GM19043 (cell line): ENCODE measurements around the gene PLD4.
A peak's percentile ranks its signal among the peaks of the same experiment; 100 is the strongest.

Experiments used
- ATAC-seq: cut with Tn5 transposase; IDR thresholded peaks from one replicate; pipeline ENCODE4 v1.9.1; 2021; ENCODE audit warnings: low read depth; ENCODE audit not compliant: unreplicated experiment

The PLD4 gene

DNA sequence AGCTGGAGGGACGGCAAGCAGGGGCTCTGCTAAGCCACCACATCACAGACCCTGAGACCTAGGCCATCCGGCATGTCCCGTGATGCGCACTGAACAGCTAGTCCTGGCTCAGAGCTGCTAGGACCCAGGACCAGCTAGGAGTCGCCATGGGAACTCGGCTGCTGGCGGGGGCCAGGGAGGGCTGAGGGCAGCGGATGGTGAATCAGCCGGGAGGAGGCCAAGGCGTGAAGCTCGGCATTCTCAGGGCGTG lies 48.4 kb downstream of the PLD4 start:
- no peak for ATAC-seq

DNA sequence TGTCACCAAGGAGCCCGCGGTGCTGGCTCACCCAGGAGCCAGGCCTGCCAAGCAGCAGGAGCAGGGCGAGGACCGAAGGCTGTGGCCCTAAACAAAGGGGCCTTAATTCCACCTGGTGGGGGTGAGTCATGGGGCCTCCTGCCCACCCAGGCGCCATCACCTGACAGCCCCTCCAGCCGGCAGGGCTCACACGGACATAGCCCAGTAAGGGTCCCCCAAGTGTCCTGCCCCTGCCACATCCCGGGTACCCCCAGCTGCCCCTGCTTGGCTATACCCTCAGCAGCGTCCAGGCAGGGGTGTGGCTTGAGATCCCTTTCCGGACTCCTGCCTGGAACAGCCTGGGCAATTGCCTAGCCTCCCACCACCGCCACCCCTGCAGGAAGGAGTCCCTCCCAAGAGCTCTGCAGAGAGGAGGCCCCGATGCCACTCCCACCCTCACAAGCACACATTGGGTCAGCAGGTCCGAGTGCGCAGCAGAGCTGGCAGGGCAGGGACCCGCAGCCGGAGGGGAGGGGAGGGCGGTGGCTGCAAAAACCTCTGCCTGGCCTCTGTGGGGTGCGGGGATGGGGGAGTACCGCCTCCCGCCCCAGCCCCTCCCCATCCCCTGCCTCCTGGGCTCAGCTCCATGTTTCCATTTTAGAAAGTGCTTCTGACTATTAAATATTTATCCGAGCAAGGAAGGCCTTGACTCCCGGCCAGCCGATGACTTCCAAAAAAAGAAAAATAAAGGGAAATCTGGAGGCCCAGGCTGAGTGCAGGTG lies 48.9 kb downstream of the PLD4 start:
- no peak for ATAC-seq

DNA sequence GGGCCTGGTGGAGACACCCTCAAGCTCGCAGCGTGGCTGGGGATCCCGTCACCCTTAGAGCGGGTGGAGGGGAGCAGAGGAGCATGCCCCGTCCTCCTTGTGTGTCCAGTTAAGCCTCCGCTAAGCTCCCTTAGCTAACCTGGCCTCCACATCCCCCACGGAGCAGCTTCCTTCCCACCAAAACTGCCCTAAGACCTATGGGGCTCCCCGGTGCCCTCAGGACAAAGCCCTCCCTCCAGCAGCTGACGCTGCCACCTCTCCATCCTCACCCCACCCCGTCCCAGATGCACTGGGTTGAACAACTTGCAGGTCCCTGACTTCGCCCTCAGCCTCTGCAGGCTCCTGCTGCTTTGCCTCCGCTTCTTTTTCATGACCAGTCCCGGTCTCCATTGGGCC lies 49.5 kb downstream of the PLD4 start:
- ATAC-seq: no peak

DNA sequence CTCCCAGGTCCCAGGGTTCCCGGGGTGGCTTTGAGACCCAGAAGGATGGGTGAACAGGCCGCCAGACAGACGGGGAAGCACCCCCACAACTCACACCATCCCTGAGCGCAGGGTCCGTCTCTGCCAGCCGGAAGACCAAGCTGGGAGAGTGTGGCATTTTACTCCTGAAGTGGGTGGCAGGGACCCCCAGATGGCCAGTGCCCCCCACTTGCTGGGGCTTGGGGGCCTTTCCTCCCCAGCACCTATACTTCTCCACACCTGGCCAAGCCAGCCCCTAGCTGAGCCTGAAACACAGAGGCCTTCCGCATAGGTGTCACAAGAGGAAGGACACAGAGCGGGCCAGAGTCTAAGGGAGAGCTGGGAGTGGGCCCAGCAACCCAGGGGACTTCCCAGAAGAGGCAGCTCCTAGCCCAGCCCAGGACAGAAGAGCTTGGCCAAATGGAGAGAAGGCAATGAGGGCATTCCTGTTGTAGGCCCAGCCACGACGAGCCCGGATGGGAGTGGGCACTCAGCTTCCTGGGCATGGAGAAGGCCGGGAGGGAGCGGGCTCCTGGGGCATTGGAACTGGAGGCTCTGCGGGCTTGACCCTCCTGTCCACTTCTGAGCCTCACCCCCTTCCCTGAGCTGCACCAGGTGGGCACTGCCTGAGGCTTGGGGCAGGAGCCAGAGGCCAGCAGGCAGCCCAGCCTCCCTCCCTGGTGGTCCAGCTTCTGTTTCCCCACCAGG lies 50.1 kb downstream of the PLD4 start:
- no peak for ATAC-seq

DNA sequence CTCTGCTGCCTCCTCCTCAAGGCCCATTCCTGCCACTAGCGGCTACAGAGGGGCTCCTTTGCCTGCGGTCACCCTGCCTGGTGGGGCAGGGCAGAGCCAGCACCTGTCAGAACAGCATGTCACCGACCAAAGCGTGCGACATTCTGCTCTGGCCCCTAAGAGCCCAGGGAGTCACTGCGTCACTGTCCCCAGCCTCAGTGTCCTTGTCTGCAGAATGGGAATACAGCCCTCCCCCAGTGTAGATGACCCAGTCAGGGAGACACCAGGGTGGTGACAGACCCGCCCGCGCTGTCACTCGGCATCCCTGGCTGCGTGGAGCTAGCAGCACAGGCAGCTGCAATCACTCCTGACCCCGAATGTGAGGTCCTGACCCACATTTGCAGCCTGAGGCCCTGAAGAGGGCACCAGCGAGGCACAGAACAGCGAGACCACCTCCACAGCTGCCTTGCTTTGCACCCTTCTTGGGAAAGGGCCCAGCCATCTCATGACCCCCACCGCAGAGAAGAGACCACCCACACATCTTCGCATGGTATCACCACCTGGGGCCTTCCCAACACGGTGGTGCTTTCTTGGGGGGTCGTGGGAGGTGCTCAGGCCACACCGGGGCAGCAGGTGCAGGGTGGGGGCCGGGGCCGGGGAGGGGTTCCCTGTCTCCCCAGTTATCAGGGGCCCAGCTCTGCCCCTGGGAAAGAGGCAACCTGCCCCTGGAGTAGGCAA lies 51.0 kb downstream of the PLD4 start:
- no peak for ATAC-seq

DNA sequence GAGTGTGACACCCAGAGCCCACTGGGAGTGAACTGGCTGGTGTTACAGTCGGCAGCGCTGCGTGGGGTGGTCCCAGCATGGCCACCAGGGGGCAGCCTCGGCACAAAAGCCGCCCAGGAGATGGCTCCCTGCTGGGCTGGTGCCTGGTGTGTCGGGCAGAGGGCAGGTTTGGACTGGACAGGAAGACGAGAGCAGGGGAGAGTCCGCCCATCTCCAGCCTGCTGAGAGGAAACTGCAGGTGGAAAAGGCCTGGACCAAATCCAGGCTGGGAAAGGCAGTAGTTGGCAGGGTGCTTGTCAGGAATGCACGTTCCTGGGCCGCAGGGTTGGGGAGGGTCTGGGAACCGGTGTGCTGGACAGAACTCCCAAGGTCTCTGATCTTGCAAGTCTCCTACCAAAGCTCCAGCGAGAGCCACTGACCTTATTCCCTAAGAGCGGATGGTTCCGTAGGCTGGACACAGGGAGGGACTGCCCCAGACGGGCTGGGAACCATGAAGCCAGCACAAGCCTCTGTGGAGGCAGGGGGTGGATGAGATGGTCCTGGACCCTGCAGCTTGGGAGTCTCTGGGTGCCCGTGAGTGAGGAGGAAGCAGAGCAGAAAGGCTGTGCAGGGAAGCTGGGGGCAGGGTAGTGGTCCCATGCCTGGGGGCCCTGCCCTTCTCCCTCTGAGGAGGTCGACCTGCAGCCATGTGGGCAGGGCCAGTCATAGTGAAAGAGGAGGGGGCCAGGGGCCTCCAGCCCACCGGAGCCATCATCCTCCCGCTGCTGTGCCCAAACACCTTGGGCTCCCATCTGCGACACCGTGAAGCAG lies 51.7 kb downstream of the PLD4 start:
- peak; percentile 53 for ATAC-seq

DNA sequence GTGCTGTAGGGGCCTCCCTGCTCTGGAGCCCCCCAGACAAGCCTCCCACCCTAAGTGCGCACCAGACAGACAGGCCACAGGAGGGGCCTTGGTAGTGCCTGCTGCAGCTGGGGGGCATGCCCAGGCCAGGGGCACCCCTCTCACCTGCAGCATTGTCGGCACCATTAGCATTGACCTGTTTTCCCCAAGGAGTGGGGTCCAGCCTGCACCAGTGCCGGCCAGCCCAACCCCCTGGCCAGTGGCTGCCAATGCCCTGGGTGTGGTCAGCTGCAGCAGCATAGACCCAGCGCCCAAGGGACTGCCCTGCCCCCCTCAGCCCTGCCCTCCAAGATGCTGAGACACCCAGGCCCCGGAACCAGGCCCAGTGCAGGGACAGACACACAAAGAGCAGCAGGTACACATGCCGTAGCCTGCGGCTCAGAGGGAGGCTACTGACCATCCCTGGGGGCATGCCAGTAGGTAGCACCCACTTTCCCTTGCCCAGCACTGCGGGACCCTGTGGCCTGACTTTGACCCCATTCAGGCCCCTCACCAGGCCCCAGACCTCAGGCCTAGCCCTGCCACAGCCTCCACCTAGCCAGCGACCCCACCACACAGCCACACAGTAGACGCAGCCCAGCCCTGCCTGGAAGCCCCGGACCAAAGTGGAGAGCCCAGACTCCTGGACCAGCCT lies 52.5 kb downstream of the PLD4 start:
- ATAC-seq: no peak

DNA sequence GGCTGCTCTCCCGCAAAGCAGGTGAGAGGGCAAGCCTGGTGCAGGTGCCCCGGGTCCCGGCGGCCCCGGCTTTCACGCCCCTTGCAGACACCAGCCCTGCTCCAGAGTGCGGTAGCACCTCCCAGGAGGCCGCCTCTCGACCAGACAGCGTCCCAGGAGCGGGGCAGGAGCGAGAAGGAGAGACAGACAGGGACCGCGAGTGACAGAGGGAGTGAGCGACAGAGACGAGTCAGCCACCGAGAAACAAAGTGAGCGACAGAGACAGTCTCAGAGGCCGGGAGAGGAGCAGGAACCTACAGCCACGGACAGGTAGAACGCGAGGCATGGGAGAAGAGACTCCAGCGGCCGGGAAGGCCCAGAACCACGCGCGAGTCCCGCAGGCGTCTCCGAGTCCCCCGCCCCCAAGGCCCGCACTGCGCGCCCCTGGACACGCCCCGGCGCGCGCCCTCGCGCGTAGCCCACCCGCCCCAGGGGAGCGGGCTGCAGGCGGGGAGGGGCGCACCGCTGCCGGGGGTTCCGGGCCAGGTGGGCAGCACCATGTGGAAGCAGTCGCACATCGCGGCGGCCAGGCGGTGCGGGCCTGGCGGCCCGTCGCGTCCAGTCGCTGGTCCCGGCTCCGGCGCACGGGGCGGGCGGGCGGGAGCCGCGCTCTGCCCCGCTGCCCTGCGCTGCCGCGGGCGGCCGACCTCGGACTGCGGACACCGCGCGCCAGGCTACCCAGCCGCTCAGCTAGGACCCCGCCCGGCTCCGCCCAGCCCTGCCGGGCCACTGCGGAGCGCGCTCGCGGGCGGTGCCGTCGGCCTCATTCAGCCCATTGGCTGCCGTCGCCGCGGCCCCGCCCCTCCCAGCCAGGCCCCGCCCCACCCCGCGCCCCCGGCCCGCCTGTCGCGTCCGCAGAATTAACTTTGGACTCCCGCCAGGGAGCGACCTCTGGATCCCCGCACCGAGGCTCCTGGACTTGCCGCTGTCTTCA lies 53.3 kb downstream of the PLD4 start, which contains the start of gene AHNAK2:
Gene AHNAK2 (minus strand): TSS at position 694 of the 973 bp plus-strand sequence. CDS start 137 bp downstream, at position 557.
- no peak for ATAC-seq

DNA sequence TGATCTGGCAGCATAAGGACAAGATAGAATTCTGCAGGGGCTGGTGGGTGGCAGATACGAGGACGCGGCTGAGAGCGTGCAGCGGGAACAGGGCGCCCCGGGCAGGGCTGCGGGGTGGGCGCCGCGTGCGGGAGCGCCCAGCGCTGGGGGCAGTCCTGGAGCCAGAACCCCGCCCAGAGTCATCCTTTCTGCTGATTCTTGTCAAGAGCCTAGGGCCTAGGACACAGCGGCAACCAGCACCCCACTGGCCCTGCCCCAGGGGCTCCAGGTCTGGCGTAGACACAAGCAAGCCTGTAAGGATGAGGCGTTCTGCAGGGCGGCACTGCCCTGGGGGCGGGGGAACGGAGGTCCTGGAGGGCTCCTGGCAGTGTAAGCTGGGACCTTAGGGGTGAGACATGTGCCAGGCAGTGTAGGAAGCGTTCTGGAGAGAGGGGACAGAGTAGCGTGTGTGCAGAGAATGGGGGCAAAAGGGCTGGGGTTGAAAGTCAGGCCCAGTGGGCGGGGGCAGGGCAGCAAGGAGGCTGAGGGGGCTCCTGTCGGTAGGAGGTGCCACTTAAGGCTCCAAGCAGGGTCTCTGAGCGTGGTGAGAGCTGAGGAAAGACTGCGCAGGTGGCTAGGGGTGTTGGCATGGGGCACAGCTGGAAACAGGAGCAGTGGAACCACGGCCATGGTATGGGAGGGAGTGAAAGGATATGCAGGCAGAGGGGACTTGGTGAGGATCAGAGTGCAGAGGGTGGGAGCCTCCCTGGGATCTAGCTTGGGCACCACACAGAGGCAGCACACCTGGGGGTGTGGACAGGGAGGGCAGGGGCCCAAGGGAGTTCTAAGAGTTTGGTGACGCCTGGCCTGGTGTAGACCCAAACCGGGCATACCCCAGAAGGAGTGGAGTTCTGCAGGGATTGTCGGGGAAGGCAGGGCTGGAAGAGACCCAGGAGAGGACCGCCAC lies 54.3 kb downstream of the PLD4 start:
- no peak for ATAC-seq

DNA sequence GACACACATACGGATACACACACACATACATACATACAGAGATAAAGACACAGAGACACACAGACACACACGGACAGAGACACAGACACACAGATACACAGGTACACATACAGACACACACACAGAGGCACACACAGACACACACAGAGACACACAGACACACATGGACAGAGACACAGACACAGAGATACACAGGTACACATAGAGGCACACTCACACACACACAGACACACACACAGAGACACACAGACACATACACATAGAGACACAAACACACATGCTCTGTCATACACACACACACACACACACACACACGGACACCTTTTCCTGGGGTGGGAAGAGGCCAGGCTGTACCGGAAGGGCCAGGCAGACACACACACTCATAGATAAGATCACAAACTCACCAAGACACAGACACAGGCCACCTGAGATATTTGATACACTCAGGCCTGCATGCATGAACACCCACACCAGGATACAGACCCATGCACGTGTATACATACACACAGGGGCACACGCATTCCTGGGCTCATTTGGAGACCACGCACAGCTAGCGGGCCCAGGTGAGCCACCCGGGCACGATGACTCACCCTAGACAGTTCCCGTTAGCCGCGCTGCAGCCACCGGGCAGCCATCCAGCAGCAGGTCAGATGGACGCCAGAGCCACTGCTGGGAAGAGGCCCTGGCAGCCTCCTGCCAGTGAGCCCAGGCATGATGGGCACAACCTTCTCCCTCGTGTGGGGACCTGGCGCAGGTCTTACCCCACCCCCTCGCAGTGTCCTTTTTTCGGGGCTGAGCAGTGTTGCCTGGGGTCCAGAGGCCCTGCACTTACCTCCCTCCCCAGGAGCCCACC lies 55.3 kb downstream of the PLD4 start:
- ATAC-seq: no peak

DNA sequence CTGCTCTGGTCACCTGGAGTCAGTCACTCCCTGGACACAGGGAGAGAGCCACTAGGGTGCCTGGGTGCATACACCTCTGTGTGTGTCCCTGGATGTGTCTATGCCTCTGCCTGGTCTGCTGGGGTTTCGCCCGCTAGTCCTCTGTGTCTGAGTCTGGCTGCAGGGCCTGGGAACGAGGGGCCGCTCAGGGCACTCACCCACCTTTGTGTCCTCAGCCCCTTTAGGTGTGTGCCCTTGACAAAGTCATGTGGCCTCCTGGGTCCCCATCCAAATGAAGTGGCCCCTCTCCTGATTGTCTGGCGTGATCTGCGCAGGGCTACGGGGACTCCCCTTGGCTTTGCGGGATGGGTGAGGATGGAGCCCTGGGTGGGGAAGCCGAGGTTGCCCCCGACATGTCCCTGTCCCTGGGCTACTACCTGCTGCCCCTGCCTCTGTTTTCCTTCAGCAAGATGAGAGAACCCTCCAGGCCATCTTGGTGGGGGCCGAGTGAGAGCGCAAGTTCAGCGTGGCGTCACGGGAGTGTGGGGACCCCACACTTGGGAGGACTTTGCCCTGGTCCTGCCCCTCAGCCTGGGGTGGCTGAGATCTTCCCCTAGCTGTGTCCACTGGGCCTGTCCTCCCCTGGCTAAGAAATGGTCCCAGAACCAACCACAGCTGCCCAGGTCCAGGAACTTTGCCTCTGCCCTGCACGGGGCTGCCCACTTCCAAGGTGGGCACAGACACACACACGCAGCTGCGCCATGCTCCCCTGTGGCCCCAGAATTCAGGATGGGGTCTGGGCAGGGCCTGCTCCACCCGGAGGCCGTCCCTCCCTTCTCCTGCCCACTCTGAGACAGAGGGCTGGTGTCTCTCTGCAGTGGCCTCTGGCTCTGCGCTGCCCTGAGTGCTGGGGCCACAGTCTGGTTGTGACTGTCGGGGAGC lies 56.2 kb downstream of the PLD4 start:
- ATAC-seq: no peak

DNA sequence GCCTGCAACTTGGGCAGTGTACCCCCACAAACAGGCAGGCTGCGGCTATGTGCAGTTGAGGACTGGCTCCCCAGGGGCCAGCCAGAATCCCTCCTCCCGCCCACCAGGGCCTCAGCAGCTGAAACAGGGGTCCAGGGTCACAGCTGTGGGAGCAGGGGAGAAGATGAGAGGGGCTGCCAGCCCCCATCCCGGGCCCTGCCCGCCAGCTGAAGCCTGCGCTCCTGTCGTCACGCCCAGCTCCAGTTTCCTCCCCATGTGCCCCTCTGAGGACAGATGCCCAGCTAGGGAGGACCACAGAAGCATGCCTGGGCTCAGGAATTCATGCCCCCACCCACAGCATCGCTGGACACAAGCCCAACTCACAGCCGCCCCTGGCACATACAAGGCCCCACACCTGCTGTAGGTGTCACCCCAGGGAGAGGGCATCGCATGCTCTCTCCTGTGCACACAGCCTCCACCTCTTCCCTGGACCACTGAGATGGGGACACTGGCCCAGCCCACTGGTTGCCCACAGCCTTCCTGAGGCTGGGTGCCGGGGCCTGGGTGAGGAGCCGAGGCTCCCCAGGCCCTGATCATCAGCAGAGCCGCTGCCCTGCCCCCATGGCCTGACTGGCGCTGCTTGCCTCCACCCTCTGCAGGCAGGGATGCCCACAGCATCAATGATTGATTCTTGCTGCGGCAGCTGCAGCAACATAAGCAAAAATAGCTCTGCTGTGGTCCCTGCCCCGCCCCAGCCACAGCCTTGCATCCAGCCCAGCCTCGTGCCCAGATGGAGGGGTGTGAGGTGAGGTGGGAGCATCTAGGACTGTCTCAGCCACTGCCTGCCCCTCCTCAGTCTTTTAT lies 57.2 kb downstream of the PLD4 start:
- ATAC-seq: no peak

DNA sequence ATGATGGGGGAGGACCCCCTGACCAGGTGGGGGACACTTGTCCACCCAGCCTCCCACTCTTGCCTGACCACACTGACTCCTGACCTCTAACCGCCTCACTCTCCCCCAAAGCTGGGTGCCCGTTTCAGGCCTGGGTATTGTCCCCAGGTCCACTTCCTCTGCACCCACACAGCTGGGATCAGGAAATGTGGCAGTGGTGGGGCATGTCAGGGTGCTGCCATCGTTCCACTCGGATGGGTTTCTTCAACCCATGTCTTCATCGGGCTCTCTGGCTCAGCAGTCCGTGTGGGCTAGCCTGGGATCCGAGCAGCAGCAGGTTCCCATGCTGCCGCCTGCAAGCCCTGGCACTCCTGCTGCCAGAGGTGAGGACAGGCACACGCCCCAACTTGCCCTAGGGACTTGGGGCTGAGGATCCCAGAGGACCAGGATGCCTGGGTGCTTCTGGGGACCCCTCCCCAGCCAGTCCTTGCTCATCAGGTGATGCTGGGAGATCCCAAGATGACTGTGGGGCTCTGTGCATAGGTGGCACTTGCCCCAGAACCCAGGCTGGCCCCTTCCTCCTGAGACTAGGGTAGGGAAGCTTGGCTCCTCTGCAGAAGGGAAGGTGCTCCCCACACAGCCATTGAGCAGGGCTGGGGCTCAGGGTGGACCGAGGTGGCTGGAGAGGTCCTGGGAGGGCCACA lies 58.0 kb downstream of the PLD4 start:
- ATAC-seq: no peak
